Breast epithelium (tissue), 3 donors: ENCODE measurements around the gene SNX15.

Source experiments
- CTCF ChIP-seq, 3 donors: fragments of 450-650 bp; IDR thresholded peaks; one replicate each; pipeline ENCODE4 v1.5.1; 2016 to 2017; ENCODE audit warnings: antibody characterized with exemption in 3 of 3, mild to moderate bottlenecking in 3 of 3, moderate library complexity in 3 of 3
- POLR2AphosphoS5 ChIP-seq, 3 donors: sonication (generic); formaldehyde crosslinking; IDR thresholded peaks; one replicate each; pipeline ENCODE4 v1.6.1; 2017; ENCODE audit warnings: antibody characterized with exemption in 3 of 3

DNA sequence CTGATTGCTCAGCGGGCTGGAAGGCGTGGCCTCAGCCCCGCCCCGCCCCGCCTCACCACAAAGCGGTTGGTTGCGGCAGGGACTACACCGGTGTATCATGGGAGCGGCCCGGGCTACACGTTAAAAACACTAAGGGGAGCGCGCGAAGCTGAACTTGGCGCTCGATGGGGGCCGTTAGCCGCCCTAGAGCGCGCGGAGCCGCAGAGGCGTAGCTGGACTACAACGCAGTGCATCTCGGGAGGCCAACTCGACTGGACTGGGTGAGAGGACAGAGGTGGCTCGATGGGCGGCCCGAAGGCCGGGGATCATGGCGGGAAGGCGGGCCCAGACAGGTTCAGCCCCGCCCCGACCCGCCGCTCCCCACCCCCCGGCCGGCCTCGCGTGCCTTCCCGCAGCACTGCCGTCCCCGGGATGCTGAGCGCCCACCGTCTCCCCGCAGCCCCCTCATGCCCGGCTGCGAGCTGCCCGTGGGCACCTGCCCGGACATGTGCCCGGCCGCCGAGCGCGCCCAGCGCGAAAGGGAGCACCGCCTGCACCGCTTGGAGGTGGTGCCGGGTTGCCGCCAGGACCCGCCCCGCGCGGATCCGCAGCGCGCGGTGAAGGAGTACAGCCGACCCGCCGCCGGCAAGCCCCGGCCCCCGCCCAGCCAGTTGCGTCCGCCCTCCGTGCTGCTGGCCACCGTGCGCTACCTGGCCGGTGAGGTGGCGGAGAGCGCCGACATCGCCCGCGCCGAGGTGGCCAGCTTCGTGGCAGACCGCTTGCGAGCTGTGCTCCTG is 13.8 kb downstream of the SNX15 start, which contains the start of gene SAC3D1:
- TF ChIP-seq POLR2AphosphoS5 (IDR thresholded peaks at IDR 0.05) (peak in 2 of 3 donors; percentile 9 to 52), CTCF (IDR thresholded peaks at IDR 0.05) (no peak)
